IMR-90 (cell line): ENCODE data around the gene RHBDL1. TPM values are rescaled to one million over a fixed set of nuclear protein-coding genes. Genes with fewer than 3 reads are reported as not detected.

Source experiments
- ATAC-seq: fragments of 200-7000 bp; cut with Tn5 transposase; 2 replicates; pipeline ENCODE4 v1.9.1; 2020; ENCODE audit warnings: low read depth, mild to moderate bottlenecking, moderate library complexity
- BruUV-seq: library from RNA; stranded (reverse); fragments of 400-500 nt; replicated peaks from 2 replicates; lab custom pipeline; 2021; lab: Mats Ljungman, UMichigan
- CTCF ChIA-PET: fragments of 300-600 bp; formaldehyde crosslinking; extraction: SDS; loops from one replicate; lab custom pipeline; 2021; ENCODE audit warnings: antibody characterized with exemption; lab: Yijun Ruan, JAX
- POLR2A ChIA-PET: fragments of 300-600 bp; sonication (Branson Sonifier 250); formaldehyde crosslinking; loops from one replicate; lab custom pipeline; 2022; ENCODE audit warnings: antibody characterized with exemption; ENCODE audit not compliant: unreplicated experiment; lab: Charles Lee
- DNase-seq: peaks from one replicate; pipeline ENCODE4 v3.0.0; 2013
- H2AFZ ChIP-seq: replicated peaks from 2 replicates; pipeline ENCODE3; 2013; ENCODE audit warnings: low read length, mild to moderate bottlenecking; ENCODE audit not compliant: poor library complexity
- H2AK5ac ChIP-seq: 2 replicates; pipeline ENCODE4 v1.6.1; 2013; ENCODE audit warnings: low read depth, low read length, inconsistent platforms
- H2AK9ac ChIP-seq: replicated peaks from 2 replicates; pipeline ENCODE3; 2013; ENCODE audit warnings: mild to moderate bottlenecking, low read depth, low read length, moderate library complexity; ENCODE audit not compliant: poor library complexity
- H2BK120ac ChIP-seq: 2 replicates; pipeline ENCODE4 v1.6.1; 2013; ENCODE audit warnings: low read depth, low read length, inconsistent platforms
- H2BK15ac ChIP-seq: 3 replicates; pipeline ENCODE4 v1.6.1; 2013; ENCODE audit warnings: low read depth, low read length, inconsistent platforms
- H2BK20ac ChIP-seq: 2 replicates; pipeline ENCODE4 v1.6.1; 2013; ENCODE audit warnings: low read depth, mild to moderate bottlenecking, inconsistent platforms, low read length, moderate library complexity
- H2BK5ac ChIP-seq: 2 replicates; pipeline ENCODE4 v1.6.1; 2013; ENCODE audit warnings: mild to moderate bottlenecking, low read depth, low read length, inconsistent platforms; ENCODE audit not compliant: poor library complexity, severe bottlenecking
- H3K14ac ChIP-seq: replicated peaks from 2 replicates; pipeline ENCODE4 v1.6.1; 2013; ENCODE audit warnings: low read depth, low read length, inconsistent platforms
- H3K18ac ChIP-seq: 2 replicates; pipeline ENCODE4 v1.6.1; 2013; ENCODE audit warnings: low read depth, low read length, control low read depth
- H3K23ac ChIP-seq: 2 replicates; pipeline ENCODE4 v1.6.1; 2013; ENCODE audit warnings: low read depth, low read length, inconsistent platforms
- H3K27ac ChIP-seq: 2 replicates; pipeline ENCODE4 v1.5.1; 2013; ENCODE audit warnings: mild to moderate bottlenecking, control low read depth, low read length; ENCODE audit not compliant: insufficient read depth
- H3K27me3 ChIP-seq: 2 replicates; pipeline ENCODE4 v1.6.1; 2013; ENCODE audit warnings: low read length; ENCODE audit not compliant: control insufficient read depth, insufficient read depth
- H3K36me3 ChIP-seq: 2 replicates; pipeline ENCODE4 v1.6.1; 2013; ENCODE audit warnings: low read length, mixed read lengths; ENCODE audit not compliant: control insufficient read depth, insufficient read depth
- H3K4ac ChIP-seq: 2 replicates; pipeline ENCODE4 v1.6.1; 2013; ENCODE audit warnings: low read depth, low read length, inconsistent platforms
- H3K4me1 ChIP-seq: 2 replicates; pipeline ENCODE4 v1.6.1; 2013; ENCODE audit warnings: low read length, mixed read lengths; ENCODE audit not compliant: control insufficient read depth, insufficient read depth
- H3K4me2 ChIP-seq: 2 replicates; pipeline ENCODE4 v1.6.1; 2013; ENCODE audit warnings: low read depth, mild to moderate bottlenecking, control low read depth, low read length, moderate library complexity
- H3K4me3 ChIP-seq: 2 replicates; pipeline ENCODE4 v1.5.1; 2013; ENCODE audit warnings: low read depth, mild to moderate bottlenecking, control low read depth, low read length, moderate library complexity; ENCODE audit not compliant: insufficient read depth
- H3K56ac ChIP-seq: 2 replicates; pipeline ENCODE4 v1.6.1; 2013; ENCODE audit warnings: low read length, inconsistent platforms; ENCODE audit not compliant: insufficient read depth; ENCODE audit errors: extremely low read depth
- H3K79me1 ChIP-seq, 2 experiments: 2 replicates each; pipeline ENCODE4 v1.6.1; 2013; ENCODE audit warnings: low read length in 2 of 2, inconsistent platforms in 1 of 2, low read depth in 1 of 2
- H3K9ac ChIP-seq: 2 replicates; pipeline ENCODE4 v1.6.1; 2013; ENCODE audit warnings: low read depth, low read length, control low read depth
- H3K9me1 ChIP-seq: 2 replicates; pipeline ENCODE4 v1.6.1; 2013; ENCODE audit warnings: low read length, inconsistent platforms; ENCODE audit not compliant: insufficient read depth
- H3K9me3 ChIP-seq: 2 replicates; pipeline ENCODE4 v1.6.1; 2013; ENCODE audit warnings: low read length; ENCODE audit not compliant: control insufficient read depth, insufficient read depth
- H4K20me1 ChIP-seq: 2 replicates; pipeline ENCODE4 v1.6.1; 2013; ENCODE audit warnings: low read length, inconsistent platforms; ENCODE audit not compliant: insufficient read depth
- H4K5ac ChIP-seq: 2 replicates; pipeline ENCODE4 v1.6.1; 2013; ENCODE audit warnings: mild to moderate bottlenecking, low read depth, low read length, control low read depth
- H4K8ac ChIP-seq, 2 experiments: 2 replicates each; pipeline ENCODE4 v1.6.1; 2013; ENCODE audit warnings: low read depth in 2 of 2, low read length in 2 of 2, control low read depth in 1 of 2, inconsistent platforms in 1 of 2
- H4K91ac ChIP-seq: 2 replicates; pipeline ENCODE4 v1.6.1; 2013; ENCODE audit warnings: low read depth, low read length, inconsistent platforms; ENCODE audit not compliant: insufficient read depth
- CEBPB ChIP-seq: IDR thresholded peaks from 2 replicates; pipeline ENCODE4 v1.6.1; 2012; ENCODE audit warnings: low read depth, low read length, improper control_type of control experiment
- CHD1 ChIP-seq: IDR thresholded peaks from 2 replicates; pipeline ENCODE4 v1.6.1; 2012; ENCODE audit warnings: low read depth, low read length, improper control_type of control experiment
- MAFK ChIP-seq: IDR thresholded peaks from 2 replicates; pipeline ENCODE4 v1.6.1; 2012; ENCODE audit warnings: low read depth, low read length, improper control_type of control experiment
- MAZ ChIP-seq: IDR thresholded peaks from 2 replicates; pipeline ENCODE4 v1.6.1; 2012; ENCODE audit warnings: low read depth, mild to moderate bottlenecking, low read length, improper control_type of control experiment, moderate library complexity, borderline replicate concordance
- POLR2A ChIP-seq: IDR thresholded peaks from 2 replicates; pipeline ENCODE4 v1.6.1; 2012; ENCODE audit warnings: mild to moderate bottlenecking, low read depth, low read length
- RCOR1 ChIP-seq: IDR thresholded peaks from 2 replicates; pipeline ENCODE4 v1.6.1; 2012; ENCODE audit warnings: mild to moderate bottlenecking, low read length, improper control_type of control experiment; ENCODE audit not compliant: insufficient replicate concordance
- RFX5 ChIP-seq: IDR thresholded peaks from 2 replicates; pipeline ENCODE4 v1.8.0; 2012; ENCODE audit warnings: low read depth, mild to moderate bottlenecking, low read length, moderate library complexity
- SMC3 ChIP-seq: fragments of 150-350 bp; IDR thresholded peaks from 2 replicates; pipeline ENCODE4 v1.6.1; 2016; ENCODE audit warnings: low read depth, mild to moderate bottlenecking, antibody characterized with exemption, low read length, moderate library complexity
- WGBS, 2 experiments: methylation state at CpG; one replicate each; pipeline versions ENCODE4 v1.1.5 to v1.1.7; 2013; ENCODE audit warnings: missing lambda C conversion rate in 2 of 2; ENCODE audit not compliant: insufficient read length in 1 of 2; ENCODE audit errors: extremely low coverage in 2 of 2; 5-methylcytosine and 5-hydroxymethylcytosine counted together
- dilution Hi-C: fragments of 300-500 bp; cut with HindIII; formaldehyde crosslinking; loops from one replicate; pipeline ENCODE4 v1.14.3; 2018; ENCODE audit warnings: low sequenced_read_pairs; ENCODE audit not compliant: unreplicated experiment
- in situ Hi-C: fragments of 300-500 bp; cut with MboI; formaldehyde crosslinking; loops from 3 replicates; pipeline ENCODE4 v1.14.3; 2019; ENCODE audit warnings: low sequenced_read_pairs, inconsistent platforms, mixed read lengths
- intact Hi-C: fragments of 100-400 bp; cut with micrococcal nuclease; formaldehyde crosslinking; loops from 2 replicates; pipeline ENCODE4 v1.10.0; 2022
- polyA plus RNA-seq, 3 experiments: library from polyadenylated mRNA; depleted of rRNA; stranded (reverse); fragments of >200 nt; gene quantifications; 2 replicates each; pipeline ENCODE4 v1.2.3, GENCODE V29; 2012; ENCODE audit warnings: low replicate concordance in 1 of 3
- total RNA-seq: library from RNA; depleted of rRNA; stranded (reverse); fragments of >200 nt; gene quantifications from 2 replicates; pipeline ENCODE4 v1.2.3, GENCODE V29; 2012
- TF ChIP-seq, protein P1 (sequence below): fragments of 150-350 bp; IDR thresholded peaks from 2 replicates; pipeline ENCODE4 v1.6.1; 2016; ENCODE audit warnings: low read depth, mild to moderate bottlenecking, low read length, moderate library complexity, borderline replicate concordance

Gene RHBDL1
- total and polyA plus RNA-seq, 2 of the 4 experiments (the other 2 are of a cell fraction), result 0.72 to 4.1 TPM

DNA sequence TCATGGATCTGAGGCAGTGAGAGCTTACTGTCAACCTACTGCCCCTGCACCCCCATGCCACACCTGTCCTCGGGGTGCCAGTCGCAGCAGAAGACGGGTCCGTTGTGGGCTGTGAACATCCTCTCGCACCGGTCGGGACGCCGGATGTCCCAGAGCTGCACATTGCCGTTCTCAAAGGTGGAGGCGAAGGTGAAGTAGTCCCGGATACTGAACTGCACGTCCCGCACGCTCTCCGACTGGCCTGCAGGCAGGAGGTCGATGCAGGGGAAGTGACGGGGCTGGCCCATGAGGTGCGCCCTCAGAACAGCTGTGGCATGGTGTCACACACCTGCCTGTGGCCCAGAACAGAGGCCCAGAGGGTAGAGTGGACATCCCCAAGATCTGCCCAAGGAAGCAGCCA, 12.0 kb downstream of the RHBDL1 start:
- peaks cover 4% of the 10 kb centered on the region for H3K27me3 ChIP-seq
- ChIA-PET POLR2A (no interaction called here), CTCF (no interaction called here)
- H3K9me1 ChIP-seq, result peaks cover 7% of the 10 kb centered on the region
- no peak overlapping the region for H2AK9ac ChIP-seq
- no peak overlapping the region for H4K91ac ChIP-seq
- H3K4ac ChIP-seq, result no peak overlapping the region
- TF ChIP-seq, protein P1, sequence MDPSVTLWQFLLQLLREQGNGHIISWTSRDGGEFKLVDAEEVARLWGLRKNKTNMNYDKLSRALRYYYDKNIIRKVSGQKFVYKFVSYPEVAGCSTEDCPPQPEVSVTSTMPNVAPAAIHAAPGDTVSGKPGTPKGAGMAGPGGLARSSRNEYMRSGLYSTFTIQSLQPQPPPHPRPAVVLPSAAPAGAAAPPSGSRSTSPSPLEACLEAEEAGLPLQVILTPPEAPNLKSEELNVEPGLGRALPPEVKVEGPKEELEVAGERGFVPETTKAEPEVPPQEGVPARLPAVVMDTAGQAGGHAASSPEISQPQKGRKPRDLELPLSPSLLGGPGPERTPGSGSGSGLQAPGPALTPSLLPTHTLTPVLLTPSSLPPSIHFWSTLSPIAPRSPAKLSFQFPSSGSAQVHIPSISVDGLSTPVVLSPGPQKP, result no peak
- no peak for TF ChIP-seq MAZ
- TF ChIP-seq MAFK, result no peak
- no peak for TF ChIP-seq RCOR1
- no peak for TF ChIP-seq RFX5
- TF ChIP-seq SMC3, result no peak
- no peak for TF ChIP-seq CHD1
- TF ChIP-seq POLR2A, result no peak
- TF ChIP-seq CEBPB, result no peak
- H3K4me2 ChIP-seq, result no peak overlapping the region
- H3K4me3 ChIP-seq, result no peak overlapping the region
- H3K14ac ChIP-seq, result no peak overlapping the region
- dilution Hi-C loops (no loop called here), in situ Hi-C loops (no loop called here), intact Hi-C loops (no loop called here)
- no peak overlapping the region for H4K8ac ChIP-seq
- no peak overlapping the region for H3K56ac ChIP-seq
- H3K36me3 ChIP-seq, result peaks cover 29% of the 10 kb centered on the region
- BruUV-seq, result no TSS peak
- H3K9ac ChIP-seq, result no peak overlapping the region
- no peaks in the 10 kb centered on the region for H3K9me3 ChIP-seq
- DNase-seq (no peak), ATAC-seq (no peak)
- H2AK5ac ChIP-seq, result no peak overlapping the region
- no peak overlapping the region for H2BK5ac ChIP-seq
- H2BK20ac ChIP-seq, result no peak overlapping the region
- H3K79me1 ChIP-seq, result peaks cover 10 to 45% of the 10 kb centered on the region in 2 experiments
- no peak overlapping the region for H4K5ac ChIP-seq
- H2BK15ac ChIP-seq, result no peak overlapping the region
- H4K20me1 ChIP-seq, result peaks cover 9% of the 10 kb centered on the region
- H3K27ac ChIP-seq, result no peak overlapping the region
- 96% methylated on average over 13 of the region's 19 CpGs; no CpG with 5 or more reads in 1 of the 2 experiments for WGBS, 2 experiments
- peaks cover 18% of the 10 kb centered on the region for H3K4me1 ChIP-seq
- H3K23ac ChIP-seq, result no peak overlapping the region
- H2AFZ ChIP-seq, result no peak overlapping the region
- H2BK120ac ChIP-seq, result no peak overlapping the region
- H3K18ac ChIP-seq, result no peak overlapping the region
